CD4-positive, alpha-beta T cell treated with Interleukin-12 subunit alpha and Interleukin-12 subunit beta, for 1 hour (primary cell): Measurements from ENCODE around the gene NFIB.

Experiments
- DNase-seq: peaks from one replicate; pipeline ENCODE4 v3.0.0-alpha.2; 2020

NFIB gene

DNA sequence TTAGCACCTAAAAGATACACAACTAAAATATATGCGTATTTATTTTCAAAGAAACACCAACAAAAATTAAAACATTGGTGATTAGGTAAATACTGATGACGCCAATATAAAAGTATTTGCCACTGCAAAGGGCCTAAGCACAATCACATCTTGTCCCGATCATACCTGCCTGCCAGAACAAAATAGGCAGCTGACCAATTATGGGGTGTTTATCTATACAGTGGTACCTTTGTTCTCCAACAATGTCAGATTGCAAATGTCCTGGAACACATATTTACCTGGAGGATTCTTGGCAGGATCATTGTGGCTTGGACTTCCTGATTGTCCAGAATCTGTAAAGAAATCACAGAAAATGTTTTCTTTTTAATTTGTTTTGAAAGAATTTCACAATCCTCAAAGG is 134.5 kb downstream of the NFIB start:
- no peak for DNase-seq

DNA sequence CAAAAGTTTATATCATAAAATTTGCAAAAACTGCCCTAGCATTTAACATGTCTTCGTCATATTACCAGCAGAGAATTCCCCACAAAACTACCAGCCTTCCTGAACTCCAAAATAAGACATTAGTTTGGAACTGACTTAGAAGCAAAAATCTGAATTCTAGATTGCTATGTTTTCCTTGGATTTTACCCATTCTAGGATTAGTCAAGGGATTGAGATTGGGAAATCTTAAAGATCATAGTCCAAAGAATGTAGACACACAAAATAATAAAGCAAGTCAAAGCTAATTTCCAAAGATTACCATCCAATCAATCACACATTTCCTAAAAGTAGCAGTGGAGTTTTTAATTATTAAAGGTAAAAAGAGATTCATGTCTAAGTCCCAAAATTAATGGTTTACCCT is 138.2 kb downstream of the NFIB start:
- DNase-seq, result no peak

DNA sequence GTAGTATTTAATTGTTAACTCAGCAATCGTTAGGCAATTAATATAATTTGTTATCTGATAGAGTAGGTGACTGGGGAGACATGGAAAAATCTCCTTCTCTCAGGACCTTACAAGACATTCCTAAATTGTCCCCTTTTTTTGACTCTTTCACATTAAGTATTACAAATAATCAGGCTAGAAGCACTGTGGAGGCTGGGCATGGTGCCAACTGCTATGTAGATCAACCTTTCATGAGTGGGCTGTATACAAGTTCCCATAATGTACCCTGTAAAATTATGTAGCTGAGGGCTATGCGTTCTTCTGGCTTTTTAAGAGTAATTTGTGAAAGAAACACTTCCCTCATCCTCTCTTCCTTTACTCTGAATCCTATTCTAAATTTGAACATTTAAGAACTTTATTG is 140.2 kb downstream of the NFIB start:
- no peak for DNase-seq

DNA sequence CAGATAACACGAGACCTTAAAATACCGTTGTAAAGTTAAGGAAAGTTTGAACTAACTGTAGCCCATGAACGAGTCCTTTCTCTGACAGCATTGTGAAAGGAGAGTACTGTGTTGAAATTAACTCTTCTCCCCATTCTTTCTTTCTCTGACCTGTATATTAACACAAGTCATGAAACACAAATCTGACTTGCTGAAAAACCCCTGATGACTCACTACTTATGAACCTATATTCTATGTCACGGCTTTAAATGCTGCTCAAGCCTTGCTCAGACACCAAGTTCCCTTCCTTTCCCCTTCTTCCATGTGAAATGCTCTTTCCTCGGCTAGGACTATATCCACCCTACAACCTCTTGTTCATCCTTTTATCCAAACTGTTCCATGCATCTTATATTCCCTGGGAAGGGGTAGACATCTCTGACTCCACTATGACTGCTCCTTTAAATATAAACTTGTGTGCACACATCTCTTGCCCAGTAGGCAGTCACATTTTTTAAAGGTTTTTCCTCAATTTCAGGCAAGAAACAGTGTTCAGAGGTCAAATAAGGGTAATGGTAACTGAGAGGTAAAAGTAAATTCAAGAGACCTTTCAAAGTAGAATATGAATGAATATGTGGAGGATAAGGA is 142.9 kb downstream of the NFIB start:
- DNase-seq, result no peak

DNA sequence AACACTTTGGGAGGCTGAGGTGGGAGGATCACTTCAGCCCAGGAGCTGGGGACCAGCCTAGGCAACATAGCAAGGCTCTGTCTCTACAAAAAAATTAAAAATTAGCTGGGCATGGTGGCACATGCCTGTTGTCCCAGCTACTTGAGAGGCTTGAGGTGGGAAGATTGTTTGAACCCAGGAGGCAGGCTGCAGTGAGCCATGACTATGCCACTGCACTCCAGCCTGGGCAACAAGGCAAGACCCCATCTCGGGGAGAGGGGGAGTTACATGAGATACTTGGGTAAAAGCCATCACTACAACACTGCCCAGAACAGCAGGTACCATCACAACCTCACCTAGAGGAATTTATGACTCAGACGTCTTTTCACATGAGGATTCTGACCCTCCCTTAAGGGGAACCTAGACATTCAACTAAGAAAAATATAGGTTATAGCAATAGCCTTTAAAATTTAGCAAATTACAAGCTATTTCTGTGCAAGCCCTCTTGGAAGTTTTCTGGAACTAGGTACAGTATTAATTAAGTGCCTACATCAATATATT is 143.5 kb downstream of the NFIB start:
- no peak for DNase-seq

DNA sequence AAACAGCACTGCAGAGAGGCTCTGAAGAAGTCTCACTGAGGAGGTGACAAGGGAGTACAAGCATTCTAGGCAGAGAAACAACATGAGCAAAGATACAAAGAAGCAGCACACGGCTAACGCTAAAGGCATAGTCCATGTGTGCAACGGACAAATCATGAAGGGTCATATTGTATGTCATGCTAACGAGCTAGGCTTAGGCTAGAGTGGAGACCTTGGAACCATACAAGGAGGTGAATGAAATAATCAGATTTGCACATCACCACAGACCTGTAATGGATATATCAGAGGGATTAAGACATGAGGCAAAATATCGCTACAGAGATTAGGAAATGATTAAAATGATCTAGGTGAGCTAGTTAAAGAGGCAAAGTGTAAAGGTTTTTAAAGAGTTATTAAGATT is 145.6 kb downstream of the NFIB start:
- DNase-seq, result no peak

DNA sequence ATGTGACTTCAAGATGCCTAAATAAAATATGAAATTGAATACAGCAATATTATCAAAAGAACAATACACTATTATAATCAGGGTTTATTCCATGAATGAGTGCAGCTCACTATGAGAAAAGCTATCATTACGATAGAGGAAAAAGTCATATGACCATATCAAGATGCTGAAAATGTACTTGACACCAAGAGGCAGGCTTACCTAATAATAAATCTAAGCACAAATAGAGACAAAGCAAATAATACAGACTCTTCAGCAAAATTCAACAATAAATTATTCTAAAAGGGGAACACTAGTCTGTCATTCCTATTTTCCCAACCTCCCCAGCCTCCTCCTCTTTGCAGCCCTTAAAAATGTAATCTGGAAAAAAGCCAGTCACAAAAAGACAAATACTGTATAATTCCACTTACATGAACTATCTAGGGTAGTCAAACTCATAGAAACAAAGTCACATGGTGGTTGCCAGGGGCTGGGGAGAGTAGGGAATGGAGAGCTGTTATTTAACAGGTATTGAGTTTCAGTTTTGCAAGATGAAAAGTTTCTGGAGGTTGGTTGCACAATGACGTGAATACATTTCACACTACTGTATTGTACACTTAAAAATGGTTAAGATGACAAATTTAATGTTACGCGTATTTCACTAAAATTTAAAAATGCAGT is 148.4 kb downstream of the NFIB start:
- DNase-seq, result no peak

DNA sequence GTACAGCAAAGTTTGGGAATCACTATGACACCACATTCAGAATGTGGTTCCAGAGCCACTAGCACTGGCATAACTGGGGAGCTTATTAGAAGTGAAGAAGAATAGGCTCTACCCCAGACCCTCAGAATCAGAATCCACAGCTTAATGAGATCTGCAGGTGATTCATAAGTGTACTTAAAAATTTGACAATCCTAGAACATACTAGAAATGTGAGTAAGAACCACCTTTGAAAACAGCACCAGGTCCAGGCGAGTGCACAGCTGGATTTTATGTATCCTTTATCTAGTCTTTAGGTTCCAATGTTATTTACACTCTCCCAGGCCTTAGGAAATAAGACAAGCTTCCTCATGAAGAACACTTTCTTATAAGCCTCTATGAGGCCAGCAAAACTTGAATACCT is 149.0 kb downstream of the NFIB start:
- DNase-seq, result no peak

DNA sequence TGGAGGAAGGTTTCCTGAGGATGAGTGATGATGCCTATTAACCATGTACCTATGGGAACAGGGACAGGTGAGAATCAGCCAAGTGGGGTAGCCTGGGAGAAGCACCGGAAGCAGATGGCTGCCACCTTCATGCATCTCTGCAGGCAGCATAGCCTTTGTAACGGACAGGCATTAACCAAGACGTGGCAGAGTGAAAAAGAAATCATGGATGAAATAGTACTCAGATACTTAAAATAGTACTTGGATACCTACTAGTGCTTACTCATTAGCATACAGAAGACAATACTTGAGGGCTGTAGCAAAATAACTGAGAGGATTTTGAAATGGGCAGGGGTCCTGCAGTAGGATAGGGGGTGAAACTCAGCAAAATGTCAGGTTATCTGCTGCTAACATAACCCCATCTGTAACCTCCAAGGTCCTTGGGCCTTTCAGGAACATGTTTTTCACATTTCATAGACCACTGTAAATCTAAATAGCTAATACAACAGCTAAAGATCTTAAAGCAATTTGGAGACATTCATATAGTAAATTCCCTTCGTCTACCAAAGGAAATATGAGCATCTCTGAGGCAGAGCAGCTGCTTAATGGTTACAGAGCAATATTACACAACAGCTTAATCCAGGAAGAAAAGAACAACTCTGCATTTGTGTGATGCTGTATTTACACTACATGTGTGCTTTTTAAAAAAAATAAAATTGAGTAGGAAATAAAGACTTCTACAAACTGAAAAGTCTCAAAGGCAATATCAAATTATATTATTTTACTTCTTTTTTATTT is 154.3 kb downstream of the NFIB start:
- no peak for DNase-seq

DNA sequence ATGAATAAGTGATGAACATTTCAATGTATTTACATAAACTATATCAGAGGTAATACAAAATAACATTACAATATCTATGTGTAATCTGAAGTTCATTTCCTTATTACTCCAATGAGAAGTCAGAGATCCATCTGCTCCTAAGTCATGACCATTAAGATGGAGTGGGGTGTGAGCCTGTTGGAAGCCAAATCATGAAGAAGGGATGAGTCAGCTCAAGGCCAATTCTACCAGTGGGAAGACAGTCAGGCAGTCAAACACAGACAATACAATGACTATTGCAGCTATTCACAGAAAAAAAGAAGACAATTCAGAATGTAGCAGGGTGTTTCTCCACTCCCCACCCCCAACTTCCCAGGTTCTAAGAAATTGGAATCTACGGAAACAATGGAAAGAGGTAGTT is 155.0 kb downstream of the NFIB start:
- no peak for DNase-seq

DNA sequence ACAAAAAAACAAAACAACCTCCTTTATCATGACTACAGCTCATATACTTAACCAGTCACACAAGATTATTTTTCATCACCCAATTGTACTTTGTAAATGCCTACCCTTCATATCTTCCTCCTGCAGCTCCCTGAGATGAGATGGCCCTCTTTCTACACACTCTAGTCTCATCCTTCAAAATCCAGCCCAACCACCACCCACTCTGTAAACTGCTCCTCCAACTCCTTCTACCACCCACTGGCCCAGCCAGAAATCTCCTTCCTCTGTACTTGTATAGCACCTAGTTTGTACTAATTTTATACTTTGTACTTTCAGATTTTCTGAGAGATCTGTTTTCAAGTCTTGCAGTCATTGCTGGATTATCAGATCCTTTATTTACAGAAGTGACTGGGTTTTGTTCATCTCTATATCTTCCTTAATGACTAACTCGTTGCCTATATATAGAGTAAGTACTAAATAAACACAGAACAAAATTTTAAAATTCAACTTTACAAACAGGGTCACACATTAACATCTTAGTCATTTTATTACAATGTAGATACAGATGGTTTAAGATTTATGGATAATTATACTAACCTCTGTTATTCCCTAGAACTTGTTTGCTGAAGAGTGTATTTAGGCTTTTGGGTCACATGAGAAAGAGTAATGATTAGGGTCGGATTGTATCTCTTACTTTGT is 155.7 kb downstream of the NFIB start:
- no peak for DNase-seq

DNA sequence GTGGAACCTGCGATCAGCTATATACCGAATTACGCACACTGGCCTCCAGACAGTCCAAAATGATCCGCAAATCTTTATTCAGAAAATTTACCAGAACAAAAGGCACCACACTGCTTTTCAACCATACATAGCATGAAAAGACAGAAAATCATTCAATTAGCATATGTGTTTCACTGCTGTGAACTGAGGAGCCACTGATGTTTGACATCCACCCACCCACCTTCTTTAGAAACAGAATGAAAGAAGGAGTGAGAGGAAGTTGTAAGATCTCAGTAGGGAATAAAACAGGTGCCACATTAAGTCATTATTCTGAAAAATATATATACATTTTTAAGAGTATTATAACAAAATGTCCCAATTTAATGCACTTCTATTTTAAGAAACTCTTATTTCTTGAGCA is 156.8 kb downstream of the NFIB start:
- no peak for DNase-seq

DNA sequence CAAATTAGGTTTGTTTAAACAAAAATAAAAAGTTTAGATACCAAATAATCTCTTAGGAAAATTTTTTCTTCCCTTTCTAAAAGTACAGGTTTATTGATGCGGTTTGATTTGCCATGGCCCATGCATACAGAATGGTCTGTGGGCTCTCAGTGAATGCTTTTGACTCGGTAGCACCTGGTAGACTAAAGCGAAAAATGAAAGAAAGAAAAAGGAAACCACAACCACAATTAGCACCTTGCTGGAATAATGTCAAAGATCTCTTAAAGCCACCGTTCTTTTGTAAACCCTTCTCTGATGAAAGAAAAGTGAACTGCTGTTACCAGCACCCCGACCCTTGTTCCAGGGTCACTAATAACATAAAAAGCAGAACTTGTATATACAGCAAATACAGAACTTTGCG is 157.9 kb downstream of the NFIB start:
- no peak for DNase-seq

DNA sequence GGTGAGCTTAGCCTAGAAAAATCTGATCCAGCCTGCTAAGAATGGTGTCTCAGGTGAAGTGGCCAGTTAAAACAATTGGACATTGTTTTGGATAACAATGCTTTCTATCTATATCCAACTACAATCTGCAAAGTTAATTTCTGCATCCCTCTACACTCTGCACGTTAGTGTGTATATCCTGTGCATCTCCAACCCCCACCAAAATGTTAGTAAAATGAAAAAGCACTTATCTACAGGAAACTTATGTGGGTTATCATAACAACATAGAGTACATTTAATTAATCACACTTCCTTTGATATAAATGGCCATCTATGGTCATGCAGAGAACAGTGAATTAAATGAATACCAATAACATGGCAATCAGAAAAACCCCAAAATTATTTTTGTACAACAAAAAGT is 158.7 kb downstream of the NFIB start:
- DNase-seq, result no peak

DNA sequence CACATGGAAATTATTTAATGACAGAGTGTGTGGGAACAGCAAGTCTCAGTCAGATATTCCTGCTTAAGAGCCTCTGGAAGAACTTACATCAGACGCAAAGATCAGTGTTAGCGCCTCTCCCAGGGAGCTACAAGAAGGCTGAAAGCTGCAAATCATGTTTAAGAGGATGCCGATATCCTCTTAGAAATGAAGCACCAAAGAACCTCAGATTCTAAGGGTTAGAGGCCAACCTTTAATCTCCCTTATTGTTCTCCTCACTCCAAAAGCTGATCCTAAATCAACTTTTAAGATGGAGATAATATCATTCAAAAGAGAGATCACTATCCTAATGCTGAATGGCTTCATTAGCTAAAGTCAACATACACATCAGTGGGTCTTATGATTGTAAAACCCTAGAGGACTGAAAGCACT is 160.6 kb downstream of the NFIB start:
- DNase-seq, result no peak

DNA sequence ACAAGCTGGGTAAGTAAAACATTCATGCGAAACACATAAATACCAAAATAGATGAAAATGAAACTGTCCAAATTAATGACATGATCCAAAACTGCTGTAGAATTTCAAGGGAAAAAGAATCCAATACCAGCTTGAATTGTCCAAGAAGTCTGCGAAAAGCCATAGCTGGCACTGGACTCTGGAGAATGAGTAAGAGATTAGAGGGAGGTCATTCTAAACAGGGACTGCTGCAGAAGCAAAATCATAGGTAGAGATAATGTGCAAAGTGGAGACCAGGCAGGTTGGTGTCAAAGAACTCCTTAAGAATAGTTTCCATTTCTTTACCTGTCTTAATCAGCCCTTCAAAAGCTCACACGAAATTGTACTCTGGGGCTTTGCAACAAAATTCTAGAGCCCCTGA is 162.5 kb downstream of the NFIB start:
- no peak for DNase-seq

DNA sequence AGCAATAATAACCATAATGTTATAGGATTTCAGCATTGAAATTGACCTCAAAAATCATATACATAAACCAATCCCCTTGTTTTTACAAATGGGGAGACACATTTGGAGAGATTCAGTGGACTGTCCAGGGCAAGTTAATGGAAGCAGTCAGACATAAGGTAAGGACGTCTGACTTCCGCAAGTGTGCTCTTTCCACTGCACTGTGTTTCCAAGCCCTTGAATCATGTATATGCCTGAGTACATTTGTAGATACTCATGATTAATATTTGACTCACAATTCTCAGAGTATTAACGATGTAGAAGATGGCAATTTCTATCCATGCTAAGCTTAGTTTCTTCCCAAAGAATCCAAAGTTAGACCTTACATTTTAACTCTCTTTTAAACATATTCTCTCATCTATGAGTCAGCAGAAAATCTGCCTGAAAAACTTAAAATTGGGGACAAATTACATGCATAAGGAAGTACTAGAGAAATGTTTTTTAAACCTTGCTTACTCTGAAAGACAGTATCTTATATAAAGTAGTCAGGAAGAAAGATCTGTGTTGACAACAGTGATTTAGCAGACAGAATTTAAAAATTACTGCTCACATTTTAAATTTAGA is 165.3 kb downstream of the NFIB start:
- no peak for DNase-seq

DNA sequence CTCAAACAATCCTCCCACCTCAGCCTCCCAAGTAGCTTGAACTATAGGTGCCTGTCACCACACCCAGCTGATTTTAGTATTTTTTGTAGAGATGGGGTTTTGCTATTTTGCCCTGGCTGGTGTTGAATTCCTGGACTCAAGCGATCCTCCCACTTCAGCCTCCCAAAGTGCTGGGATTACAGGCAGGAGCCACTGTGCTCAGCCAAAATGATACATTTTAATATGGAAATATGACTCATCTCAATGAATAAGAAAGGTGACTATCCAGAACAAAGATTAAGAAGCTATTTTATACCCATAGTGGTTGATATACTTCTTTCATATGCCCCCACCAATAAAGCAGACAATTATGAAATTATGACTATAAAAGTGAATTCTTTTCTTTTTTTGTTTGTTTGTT is 166.2 kb downstream of the NFIB start:
- DNase-seq, result no peak

DNA sequence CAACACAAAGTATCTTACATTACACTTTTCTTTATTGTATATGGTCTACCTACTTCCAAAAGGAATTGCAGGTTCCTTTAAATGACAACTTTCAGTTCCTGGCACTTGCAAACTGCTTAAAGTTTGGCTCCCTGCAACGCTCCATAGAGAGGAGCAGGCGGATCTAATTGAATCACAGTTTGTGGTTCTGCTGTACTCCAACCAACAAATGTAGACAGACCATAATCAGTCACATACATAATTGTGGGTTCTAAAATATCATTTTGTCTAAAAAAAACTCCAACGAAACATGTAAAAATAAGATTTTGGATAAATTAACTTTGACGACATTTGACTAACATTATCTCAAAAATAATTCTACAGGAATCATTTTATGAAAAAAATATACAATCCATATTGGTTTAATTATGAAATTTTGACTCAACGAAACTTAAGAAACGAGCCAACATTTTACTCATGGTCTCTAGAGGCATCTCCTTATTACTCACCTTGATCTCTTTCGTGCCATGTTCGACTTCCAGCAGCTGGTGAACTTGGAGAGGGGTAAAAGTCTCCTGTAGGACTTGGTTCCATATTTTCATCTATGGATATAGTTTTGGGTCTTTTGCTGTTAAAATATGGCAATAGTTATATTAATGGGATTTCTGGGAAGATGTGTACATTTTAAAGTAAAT is 167.6 kb downstream of the NFIB start:
- no peak for DNase-seq

DNA sequence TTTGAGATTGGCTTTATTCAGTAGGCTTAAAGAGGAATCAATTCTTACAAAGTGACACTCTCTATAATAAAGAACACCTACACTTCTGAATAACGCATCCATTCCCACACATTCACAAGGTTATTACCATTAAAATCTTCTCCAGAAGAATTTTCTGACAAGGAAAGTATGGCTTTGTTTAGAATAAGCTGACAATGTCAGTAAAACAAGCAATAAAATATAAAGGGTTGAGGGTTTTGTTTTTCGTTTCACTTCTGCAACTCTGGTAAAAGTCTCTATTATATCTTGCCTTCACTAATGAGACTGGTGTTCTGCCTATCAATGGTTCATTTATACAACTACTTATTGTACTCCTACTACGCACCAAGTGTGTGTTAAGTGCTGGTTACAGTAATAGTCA is 169.7 kb downstream of the NFIB start:
- no peak for DNase-seq

DNA sequence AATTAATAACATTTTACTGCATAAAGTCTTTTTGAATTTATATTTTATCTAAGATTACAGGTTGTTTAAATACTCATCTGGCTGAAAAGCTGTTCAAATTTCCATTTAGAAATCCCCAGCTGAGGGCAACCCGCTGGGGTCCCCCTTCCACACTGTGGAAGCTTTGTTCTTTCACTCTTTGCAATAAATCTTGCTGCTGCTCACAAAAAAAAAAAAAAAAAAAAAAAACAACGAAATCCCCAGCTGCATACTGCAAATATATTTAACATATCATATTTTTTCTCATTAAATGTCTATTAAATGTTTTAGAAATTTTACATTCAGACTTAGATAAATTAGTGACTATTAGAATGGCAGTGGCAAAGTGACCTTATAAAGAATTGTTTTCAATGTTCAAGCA is 172.2 kb downstream of the NFIB start:
- DNase-seq, result no peak

DNA sequence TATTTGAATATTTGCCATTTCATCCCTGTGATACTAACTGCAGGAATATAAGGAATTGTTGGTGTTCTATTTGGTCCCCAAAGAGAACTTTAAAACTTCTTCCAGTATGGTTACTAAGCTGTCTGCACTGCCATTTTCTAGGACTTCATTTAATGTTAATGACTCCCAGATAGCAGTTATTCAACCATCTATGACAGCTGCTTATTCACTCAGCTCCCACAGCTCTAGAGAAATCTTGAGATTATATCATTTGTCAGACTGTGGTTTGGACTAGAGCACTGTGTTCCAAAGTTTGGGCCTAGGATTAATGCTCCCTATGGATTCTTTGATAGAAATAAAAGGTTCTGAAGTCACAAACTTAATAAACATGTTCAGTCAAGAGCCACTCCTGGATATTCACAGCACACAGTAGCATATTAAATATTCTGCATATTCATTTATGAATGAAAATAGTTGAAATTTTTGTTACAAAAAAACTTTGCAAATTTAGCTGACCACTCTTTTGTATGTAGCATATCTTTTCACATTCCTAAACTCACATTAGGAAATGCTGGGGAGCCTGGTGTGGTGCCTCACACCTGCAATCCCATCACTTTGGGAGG is 173.7 kb downstream of the NFIB start:
- no peak for DNase-seq
